ENCODE measurements around the gene LIN37.

- TF ChIP-seq TAF1 (IDR thresholded peaks at IDR 0.05; ENCODE audit: low read depth) (no peak), EP300 (IDR thresholded peaks at IDR 0.05; ENCODE audit: borderline replicate concordance) (no peak), RAD21 (IDR thresholded peaks at IDR 0.05; ENCODE audit: low read depth) (no peak), REST (IDR thresholded peaks at IDR 0.05; ENCODE audit: low read depth) (no peak), TEAD4 (IDR thresholded peaks at IDR 0.05) (no peak), CEBPB (IDR thresholded peaks at IDR 0.05) (no peak), EGR1 (IDR thresholded peaks at IDR 0.05) (no peak), YY1 (IDR thresholded peaks at IDR 0.05; ENCODE audit: low read depth) (no peak), NFIC (IDR thresholded peaks at IDR 0.05) (no peak)
These were observed 6.2 kb upstream of the LIN37 start, which contains the start of gene IGFLR1 for GRCh38 chr19:35742121-35742724.

Data from Ishikawa (cell line).